ENCODE measurements around the gene PNPLA7. TPM values are rescaled to one million over a fixed set of nuclear protein-coding genes. Genes with fewer than 3 reads are reported as not detected.

The PNPLA7 gene
- total and polyA plus RNA-seq, 2 of the 8 experiments (the other 6 are each of a cell fraction or from before 2014, with no cell fraction given) = 0.35 to 0.47 TPM

DNA sequence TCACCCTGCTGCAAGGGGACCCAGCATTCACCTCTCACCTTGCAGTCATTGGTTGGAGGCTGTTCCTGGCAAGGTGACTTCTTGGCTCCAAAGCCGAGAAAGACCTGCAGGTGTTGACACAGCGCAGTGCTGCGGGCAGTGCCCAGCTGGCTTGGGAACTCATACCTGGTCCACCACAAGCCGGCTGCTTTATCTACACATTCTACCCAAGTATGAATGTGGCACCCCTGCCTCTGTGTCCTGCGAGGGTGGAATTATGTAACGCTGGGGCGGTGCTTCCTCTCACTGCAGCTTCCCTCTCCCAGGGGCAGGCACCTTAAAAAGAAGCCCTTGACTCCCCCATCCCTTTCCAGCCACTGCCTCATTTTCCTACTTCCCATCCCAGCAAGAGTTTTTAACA is 42.6 kb upstream of the PNPLA7 start (continued):
- TF ChIP-seq, protein P1, sequence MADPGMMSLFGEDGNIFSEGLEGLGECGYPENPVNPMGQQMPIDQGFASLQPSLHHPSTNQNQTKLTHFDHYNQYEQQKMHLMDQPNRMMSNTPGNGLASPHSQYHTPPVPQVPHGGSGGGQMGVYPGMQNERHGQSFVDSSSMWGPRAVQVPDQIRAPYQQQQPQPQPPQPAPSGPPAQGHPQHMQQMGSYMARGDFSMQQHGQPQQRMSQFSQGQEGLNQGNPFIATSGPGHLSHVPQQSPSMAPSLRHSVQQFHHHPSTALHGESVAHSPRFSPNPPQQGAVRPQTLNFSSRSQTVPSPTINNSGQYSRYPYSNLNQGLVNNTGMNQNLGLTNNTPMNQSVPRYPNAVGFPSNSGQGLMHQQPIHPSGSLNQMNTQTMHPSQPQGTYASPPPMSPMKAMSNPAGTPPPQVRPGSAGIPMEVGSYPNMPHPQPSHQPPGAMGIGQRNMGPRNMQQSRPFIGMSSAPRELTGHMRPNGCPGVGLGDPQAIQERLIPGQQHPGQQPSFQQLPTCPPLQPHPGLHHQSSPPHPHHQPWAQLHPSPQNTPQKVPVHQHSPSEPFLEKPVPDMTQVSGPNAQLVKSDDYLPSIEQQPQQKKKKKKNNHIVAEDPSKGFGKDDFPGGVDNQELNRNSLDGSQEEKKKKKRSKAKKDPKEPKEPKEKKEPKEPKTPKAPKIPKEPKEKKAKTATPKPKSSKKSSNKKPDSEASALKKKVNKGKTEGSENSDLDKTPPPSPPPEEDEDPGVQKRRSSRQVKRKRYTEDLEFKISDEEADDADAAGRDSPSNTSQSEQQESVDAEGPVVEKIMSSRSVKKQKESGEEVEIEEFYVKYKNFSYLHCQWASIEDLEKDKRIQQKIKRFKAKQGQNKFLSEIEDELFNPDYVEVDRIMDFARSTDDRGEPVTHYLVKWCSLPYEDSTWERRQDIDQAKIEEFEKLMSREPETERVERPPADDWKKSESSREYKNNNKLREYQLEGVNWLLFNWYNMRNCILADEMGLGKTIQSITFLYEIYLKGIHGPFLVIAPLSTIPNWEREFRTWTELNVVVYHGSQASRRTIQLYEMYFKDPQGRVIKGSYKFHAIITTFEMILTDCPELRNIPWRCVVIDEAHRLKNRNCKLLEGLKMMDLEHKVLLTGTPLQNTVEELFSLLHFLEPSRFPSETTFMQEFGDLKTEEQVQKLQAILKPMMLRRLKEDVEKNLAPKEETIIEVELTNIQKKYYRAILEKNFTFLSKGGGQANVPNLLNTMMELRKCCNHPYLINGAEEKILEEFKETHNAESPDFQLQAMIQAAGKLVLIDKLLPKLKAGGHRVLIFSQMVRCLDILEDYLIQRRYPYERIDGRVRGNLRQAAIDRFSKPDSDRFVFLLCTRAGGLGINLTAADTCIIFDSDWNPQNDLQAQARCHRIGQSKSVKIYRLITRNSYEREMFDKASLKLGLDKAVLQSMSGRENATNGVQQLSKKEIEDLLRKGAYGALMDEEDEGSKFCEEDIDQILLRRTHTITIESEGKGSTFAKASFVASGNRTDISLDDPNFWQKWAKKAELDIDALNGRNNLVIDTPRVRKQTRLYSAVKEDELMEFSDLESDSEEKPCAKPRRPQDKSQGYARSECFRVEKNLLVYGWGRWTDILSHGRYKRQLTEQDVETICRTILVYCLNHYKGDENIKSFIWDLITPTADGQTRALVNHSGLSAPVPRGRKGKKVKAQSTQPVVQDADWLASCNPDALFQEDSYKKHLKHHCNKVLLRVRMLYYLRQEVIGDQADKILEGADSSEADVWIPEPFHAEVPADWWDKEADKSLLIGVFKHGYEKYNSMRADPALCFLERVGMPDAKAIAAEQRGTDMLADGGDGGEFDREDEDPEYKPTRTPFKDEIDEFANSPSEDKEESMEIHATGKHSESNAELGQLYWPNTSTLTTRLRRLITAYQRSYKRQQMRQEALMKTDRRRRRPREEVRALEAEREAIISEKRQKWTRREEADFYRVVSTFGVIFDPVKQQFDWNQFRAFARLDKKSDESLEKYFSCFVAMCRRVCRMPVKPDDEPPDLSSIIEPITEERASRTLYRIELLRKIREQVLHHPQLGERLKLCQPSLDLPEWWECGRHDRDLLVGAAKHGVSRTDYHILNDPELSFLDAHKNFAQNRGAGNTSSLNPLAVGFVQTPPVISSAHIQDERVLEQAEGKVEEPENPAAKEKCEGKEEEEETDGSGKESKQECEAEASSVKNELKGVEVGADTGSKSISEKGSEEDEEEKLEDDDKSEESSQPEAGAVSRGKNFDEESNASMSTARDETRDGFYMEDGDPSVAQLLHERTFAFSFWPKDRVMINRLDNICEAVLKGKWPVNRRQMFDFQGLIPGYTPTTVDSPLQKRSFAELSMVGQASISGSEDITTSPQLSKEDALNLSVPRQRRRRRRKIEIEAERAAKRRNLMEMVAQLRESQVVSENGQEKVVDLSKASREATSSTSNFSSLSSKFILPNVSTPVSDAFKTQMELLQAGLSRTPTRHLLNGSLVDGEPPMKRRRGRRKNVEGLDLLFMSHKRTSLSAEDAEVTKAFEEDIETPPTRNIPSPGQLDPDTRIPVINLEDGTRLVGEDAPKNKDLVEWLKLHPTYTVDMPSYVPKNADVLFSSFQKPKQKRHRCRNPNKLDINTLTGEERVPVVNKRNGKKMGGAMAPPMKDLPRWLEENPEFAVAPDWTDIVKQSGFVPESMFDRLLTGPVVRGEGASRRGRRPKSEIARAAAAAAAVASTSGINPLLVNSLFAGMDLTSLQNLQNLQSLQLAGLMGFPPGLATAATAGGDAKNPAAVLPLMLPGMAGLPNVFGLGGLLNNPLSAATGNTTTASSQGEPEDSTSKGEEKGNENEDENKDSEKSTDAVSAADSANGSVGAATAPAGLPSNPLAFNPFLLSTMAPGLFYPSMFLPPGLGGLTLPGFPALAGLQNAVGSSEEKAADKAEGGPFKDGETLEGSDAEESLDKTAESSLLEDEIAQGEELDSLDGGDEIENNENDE (IDR thresholded peaks at IDR 0.05; ENCODE audit: insufficient replicate concordance, low read length) = no peak
- TF ChIP-seq EP300 (IDR thresholded peaks at IDR 0.05; ENCODE audit: borderline replicate concordance in 1 of 2, low read depth in 2 of 2, low read length in 2 of 2) = no peak
- TF ChIP-seq, protein P2, sequence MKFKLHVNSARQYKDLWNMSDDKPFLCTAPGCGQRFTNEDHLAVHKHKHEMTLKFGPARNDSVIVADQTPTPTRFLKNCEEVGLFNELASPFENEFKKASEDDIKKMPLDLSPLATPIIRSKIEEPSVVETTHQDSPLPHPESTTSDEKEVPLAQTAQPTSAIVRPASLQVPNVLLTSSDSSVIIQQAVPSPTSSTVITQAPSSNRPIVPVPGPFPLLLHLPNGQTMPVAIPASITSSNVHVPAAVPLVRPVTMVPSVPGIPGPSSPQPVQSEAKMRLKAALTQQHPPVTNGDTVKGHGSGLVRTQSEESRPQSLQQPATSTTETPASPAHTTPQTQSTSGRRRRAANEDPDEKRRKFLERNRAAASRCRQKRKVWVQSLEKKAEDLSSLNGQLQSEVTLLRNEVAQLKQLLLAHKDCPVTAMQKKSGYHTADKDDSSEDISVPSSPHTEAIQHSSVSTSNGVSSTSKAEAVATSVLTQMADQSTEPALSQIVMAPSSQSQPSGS (IDR thresholded peaks at IDR 0.05; ENCODE audit: low read length) = no peak
- no peak for TF ChIP-seq MAFK (IDR thresholded peaks at IDR 0.05; ENCODE audit: low read depth, low read length)
- no peak for TF ChIP-seq CBX5 (IDR thresholded peaks at IDR 0.05; ENCODE audit: low read depth, low read length)
- TF ChIP-seq BRCA1 (IDR thresholded peaks at IDR 0.05; ENCODE audit: low read depth, low read length) = no peak
- no peak for TF ChIP-seq TEAD4 (IDR thresholded peaks at IDR 0.05; ENCODE audit: low read depth, low read length)

Data from H1 (cell line).